ENCODE data around the gene C3orf20. TPM values are rescaled to one million over a fixed set of nuclear protein-coding genes. Genes with fewer than 3 reads are reported as not detected.

The C3orf20 gene
- total and polyA plus RNA-seq, 2 donors (not counting 1 experiment from before 2014, with no cell fraction given), result 0.12 to 0.34 TPM

GRCh38 chr3:14770591-14770990 lies 95.7 kb downstream of the C3orf20 start:
- Histone ChIP-seq H3K4me3 (ENCODE audit: control extremely low read depth in 1 of 5, extremely low read depth in 1 of 5, insufficient read depth in 1 of 5, low read depth in 2 of 5, low read length in 4 of 5) (no peak overlapping the region), H3K27me3 (replicated peaks in 1 of 4; ENCODE audit: control extremely low read depth in 1 of 4, control insufficient read depth in 3 of 4, insufficient read depth in 4 of 4, low read length in 3 of 4) (no peaks in the 10 kb centered on the region), H3K4me2 (replicated peaks; ENCODE audit: low read depth, low read length, poor library complexity, severe bottlenecking) (no peak overlapping the region), H3K79me2 (ENCODE audit: control insufficient read depth, insufficient read depth, low read length) (no peaks in the 10 kb centered on the region), H3K9me3 (ENCODE audit: control extremely low read depth in 1 of 3, control insufficient read depth in 2 of 3, insufficient read depth in 1 of 3, low read length in 2 of 3) (no peaks in the 10 kb centered on the region), H3K27ac (ENCODE audit: low read length in 2 of 2) (no peak overlapping the region), H3K9ac (ENCODE audit: low read length) (no peak overlapping the region), H4K20me1 (ENCODE audit: control insufficient read depth, insufficient read depth, low read length, poor library complexity, severe bottlenecking) (no peaks in the 10 kb centered on the region), H3K36me3 (replicated peaks in 1 of 2; ENCODE audit: control extremely low read depth in 1 of 2, control insufficient read depth in 1 of 2, extremely low read depth in 1 of 2, insufficient read depth in 2 of 2, low read length in 1 of 2) (no peaks in the 10 kb centered on the region), H3K4me1 (ENCODE audit: control insufficient read depth in 2 of 2, insufficient read depth in 2 of 2, low read length in 2 of 2) (no peaks in the 10 kb centered on the region), H2AFZ (ENCODE audit: insufficient read depth, low read depth, low read length, poor library complexity, severe bottlenecking) (no peak overlapping the region)
- ATAC-seq (ENCODE audit: low read depth) (no peak), DNase-seq (no peak)
- no peak for TF ChIP-seq EZH2 (IDR thresholded peaks at IDR 0.05; ENCODE audit: borderline replicate concordance, insufficient read depth, low read depth, low read length, poor library complexity, severe bottlenecking)
- no peak for TF ChIP-seq CTCF (IDR thresholded peaks at IDR 0.05)
- Mint-ChIP-seq H3K9me3 (ENCODE audit: insufficient read depth) (no peaks in the 10 kb centered on the region), H3K4me3 (no peak overlapping the region), H3K4me1 (no peaks in the 10 kb centered on the region), H3K27ac (no peak overlapping the region), H3K27me3 (no peaks in the 10 kb centered on the region)
- intact Hi-C loops (cut with micrococcal nuclease), result no loop called here
- CTCF ChIA-PET, result no interaction called here
- WGBS (ENCODE audit: insufficient coverage), result 93% methylated on average over 6 of the region's 7 CpGs
- POLR2A ChIA-PET, result no interaction called here

- CTCF ChIA-PET, result no interaction called here
- 91% methylated on average over 11 of the region's 18 CpGs for WGBS (ENCODE audit: insufficient coverage)
Measured at GRCh38 chr3:14771593-14772497, 96.9 kb downstream of the C3orf20 start.

More at GRCh38 chr3:14771593-14772497, 96.9 kb downstream of the C3orf20 start:
- H3K4me2 ChIP-seq (replicated peaks; ENCODE audit: low read depth, low read length, poor library complexity, severe bottlenecking), result no peak overlapping the region
- no peak for DNase-seq
- intact Hi-C loops (cut with micrococcal nuclease), result no loop called here
- H4K20me1 ChIP-seq (ENCODE audit: control insufficient read depth, insufficient read depth, low read length, poor library complexity, severe bottlenecking), result no peaks in the 10 kb centered on the region
- no peak overlapping the region for H3K27ac ChIP-seq (ENCODE audit: low read length in 2 of 2)
- Mint-ChIP-seq H3K27me3 (no peaks in the 10 kb centered on the region), H3K27ac (no peak overlapping the region), H3K4me1 (no peaks in the 10 kb centered on the region), H3K4me3 (no peak overlapping the region), H3K9me3 (ENCODE audit: insufficient read depth) (no peaks in the 10 kb centered on the region)
- POLR2A ChIA-PET, result no interaction called here
- no peaks in the 10 kb centered on the region for H3K27me3 ChIP-seq (replicated peaks in 1 of 4; ENCODE audit: control extremely low read depth in 1 of 4, control insufficient read depth in 3 of 4, insufficient read depth in 4 of 4, low read length in 3 of 4)
- H2AFZ ChIP-seq (ENCODE audit: insufficient read depth, low read depth, low read length, poor library complexity, severe bottlenecking), result no peak overlapping the region
- no peak overlapping the region for H3K4me3 ChIP-seq (ENCODE audit: control extremely low read depth in 1 of 5, extremely low read depth in 1 of 5, insufficient read depth in 1 of 5, low read depth in 2 of 5, low read length in 4 of 5)
- H3K36me3 ChIP-seq (replicated peaks in 1 of 2; ENCODE audit: control extremely low read depth in 1 of 2, control insufficient read depth in 1 of 2, extremely low read depth in 1 of 2, insufficient read depth in 2 of 2, low read length in 1 of 2), result no peaks in the 10 kb centered on the region
- H3K9ac ChIP-seq (ENCODE audit: low read length), result no peak overlapping the region
- H3K9me3 ChIP-seq (ENCODE audit: control extremely low read depth in 1 of 3, control insufficient read depth in 2 of 3, insufficient read depth in 1 of 3, low read length in 2 of 3), result no peaks in the 10 kb centered on the region
- no peaks in the 10 kb centered on the region for H3K4me1 ChIP-seq (ENCODE audit: control insufficient read depth in 2 of 2, insufficient read depth in 2 of 2, low read length in 2 of 2)
- H3K79me2 ChIP-seq (ENCODE audit: control insufficient read depth, insufficient read depth, low read length), result no peaks in the 10 kb centered on the region
- no peak for ATAC-seq (ENCODE audit: low read depth)
- TF ChIP-seq CTCF (IDR thresholded peaks at IDR 0.05) (no peak), EZH2 (IDR thresholded peaks at IDR 0.05; ENCODE audit: borderline replicate concordance, insufficient read depth, low read depth, low read length, poor library complexity, severe bottlenecking) (no peak)
